HCT116 (cell line): ENCODE results near the gene TRAK1. TPM values are rescaled to one million over a fixed set of nuclear protein-coding genes. Genes with fewer than 3 reads are reported as not detected.

Source experiments
- ATAC-seq: fragments of 200-7000 bp; cut with Tn5 transposase; 2 replicates; pipeline ENCODE4 v1.9.1; 2020; ENCODE audit warnings: mild to moderate bottlenecking, moderate library complexity
- BruUV-seq: library from RNA; stranded (reverse); fragments of 400-500 nt; replicated peaks from 2 replicates; lab custom pipeline; 2021; lab: Mats Ljungman, UMichigan
- CTCF ChIA-PET: fragments of 300-600 bp; sonication (Branson Sonifier 250); formaldehyde crosslinking; loops from one replicate; lab custom pipeline; 2021; ENCODE audit warnings: antibody characterized with exemption; lab: Charles Lee
- POLR2A ChIA-PET: fragments of 300-600, 350-600 bp; sonication (Branson Sonifier 250); formaldehyde crosslinking; loops from one replicate; lab custom pipeline; 2021; ENCODE audit warnings: antibody characterized with exemption; lab: Charles Lee
- RAD21 ChIA-PET, 2 experiments: fragments of 300-600 bp; sonication (Branson Sonifier 250); formaldehyde crosslinking; loops; one replicate each; lab custom pipeline; 2023; ENCODE audit warnings: low total read pairs in 2 of 2; ENCODE audit not compliant: uncharacterized antibody in 2 of 2, unreplicated experiment in 2 of 2, low non-redundant PET in 1 of 2; lab: Charles Lee
- DNase-seq: peaks from one replicate; pipeline ENCODE4 v3.0.0-alpha.2; 2010; ENCODE audit warnings: low read depth, low spot score
- H2AFZ ChIP-seq: fragments of 200-600 bp; shearing (Covaris generic), sonication (generic); 2 replicates; pipeline ENCODE4 v1.6.1; 2017; ENCODE audit warnings: low read depth, mixed run types, mixed read lengths, antibody characterized with exemption, low read length; ENCODE audit not compliant: poor library complexity, severe bottlenecking
- H3K27ac ChIP-seq: 2 replicates; pipeline ENCODE4 v1.5.1; 2012; ENCODE audit warnings: low read depth, low read length
- H3K27me3 ChIP-seq: fragments of 200-600 bp; sonication (generic); 2 replicates; pipeline ENCODE4 v1.6.1; 2016; ENCODE audit warnings: mixed run types, low read length, mixed read lengths; ENCODE audit not compliant: insufficient read depth
- H3K36me3 ChIP-seq, 2 experiments: fragments of 200-500 bp in 1 of 2; fragments of 200-600 bp in 1 of 2; sonication (Bioruptor generic) in 1 of 2; sonication (generic) in 1 of 2; 2 replicates each; pipeline versions ENCODE4 v1.5.1 to v1.6.1; 2014 to 2016; ENCODE audit warnings: low read length in 2 of 2, inconsistent platforms in 1 of 2, mixed read lengths in 1 of 2, mixed run types in 1 of 2; ENCODE audit not compliant: insufficient read depth in 2 of 2, control insufficient read depth in 1 of 2
- H3K4me1 ChIP-seq, 2 experiments: fragments of 200-600 bp in 1 of 2; sonication (generic) in 1 of 2; 2 replicates each; pipeline versions ENCODE4 v1.5.1 to v1.6.1; 2012 to 2017; ENCODE audit warnings: low read length in 2 of 2, inconsistent platforms in 1 of 2, mild to moderate bottlenecking in 1 of 2, mixed read lengths in 1 of 2, mixed run types in 1 of 2, moderate library complexity in 1 of 2; ENCODE audit not compliant: insufficient read depth in 2 of 2, control insufficient read depth in 1 of 2
- H3K4me2 ChIP-seq: fragments of 200-600 bp; sonication (generic); 2 replicates; pipeline ENCODE4 v1.6.1; 2017; ENCODE audit warnings: mixed run types, low read length, mixed read lengths
- H3K4me3 ChIP-seq, 2 experiments: fragments of 200-600 bp in 1 of 2; sonication (generic) in 1 of 2; replicated peaks in 1 of 2; 2 replicates each; pipeline ENCODE4 v1.5.1; 2011 to 2016; ENCODE audit warnings: low read length in 2 of 2, control low read depth in 1 of 2, low read depth in 1 of 2, mild to moderate bottlenecking in 1 of 2, mixed read lengths in 1 of 2, mixed run types in 1 of 2
- H3K79me2 ChIP-seq: fragments of 200-600 bp; sonication (generic); 2 replicates; pipeline ENCODE4 v1.6.1; 2017; ENCODE audit warnings: mild to moderate bottlenecking, mixed run types, low read length, moderate library complexity, mixed read lengths; ENCODE audit not compliant: insufficient read depth
- H3K9ac ChIP-seq: fragments of 200-600 bp; sonication (generic); 2 replicates; pipeline ENCODE4 v1.6.1; 2016; ENCODE audit warnings: low read length, mixed read lengths
- H3K9me2 ChIP-seq: fragments of 200-600 bp; sonication (generic), shearing (Covaris generic); 2 replicates; pipeline ENCODE4 v1.6.1; 2017; ENCODE audit warnings: mixed run types, mild to moderate bottlenecking, moderate library complexity; ENCODE audit not compliant: insufficient read depth
- H3K9me3 ChIP-seq, 2 experiments: fragments of 200-500 bp in 1 of 2; fragments of 200-600 bp in 1 of 2; sonication (Bioruptor generic) in 1 of 2; sonication (generic) in 1 of 2; 2 replicates each; pipeline ENCODE4 v1.6.1; 2014 to 2017; ENCODE audit warnings: low read length in 2 of 2, mixed read lengths in 2 of 2, inconsistent platforms in 1 of 2, low read depth in 1 of 2, mild to moderate bottlenecking in 1 of 2, mixed run types in 1 of 2, moderate library complexity in 1 of 2; ENCODE audit not compliant: control insufficient read depth in 1 of 2, insufficient read depth in 1 of 2
- H4K20me1 ChIP-seq: fragments of 200-600 bp; sonication (generic), shearing (Covaris generic); 2 replicates; pipeline ENCODE4 v1.6.1; 2017; ENCODE audit warnings: mixed run types, mild to moderate bottlenecking, moderate library complexity; ENCODE audit not compliant: insufficient read depth
- ATF3 ChIP-seq: IDR thresholded peaks from 2 replicates; pipeline ENCODE4 v1.6.1; 2012
- CEBPB ChIP-seq: IDR thresholded peaks from 2 replicates; pipeline ENCODE4 v1.6.1; 2012; ENCODE audit warnings: low read depth
- EGR1 ChIP-seq: IDR thresholded peaks from 2 replicates; pipeline ENCODE4 v1.6.1; 2012; ENCODE audit warnings: low read depth
- ELF1 ChIP-seq: IDR thresholded peaks from 2 replicates; pipeline ENCODE4 v1.6.1; 2012; ENCODE audit warnings: low read depth, borderline replicate concordance
- EZH2 ChIP-seq: fragments of 200-600 bp; sonication (generic); IDR thresholded peaks from 2 replicates; pipeline ENCODE4 v1.6.1; 2017; ENCODE audit warnings: antibody characterized with exemption, mixed run types
- EZH2phosphoT487 ChIP-seq: fragments of 200-600 bp; IDR thresholded peaks from 2 replicates; pipeline ENCODE4 v1.6.1; 2018; ENCODE audit warnings: antibody characterized with exemption, borderline replicate concordance
- MAX ChIP-seq: IDR thresholded peaks from 2 replicates; pipeline ENCODE4 v1.6.1; 2012
- POLR2AphosphoS5 ChIP-seq: IDR thresholded peaks from 2 replicates; pipeline ENCODE4 v1.6.1; 2011; ENCODE audit warnings: mild to moderate bottlenecking, low read depth, low read length, moderate library complexity
- RAD21 ChIP-seq: IDR thresholded peaks from 2 replicates; pipeline ENCODE4 v1.6.1; 2012; ENCODE audit warnings: low read depth, mild to moderate bottlenecking
- SIN3A ChIP-seq: IDR thresholded peaks from 2 replicates; pipeline ENCODE4 v1.6.1; 2012; ENCODE audit warnings: low read depth
- SP1 ChIP-seq: IDR thresholded peaks from 2 replicates; pipeline ENCODE4 v1.6.1; 2012; ENCODE audit warnings: low read depth
- SRF ChIP-seq: IDR thresholded peaks from 2 replicates; pipeline ENCODE4 v1.6.1; 2012; ENCODE audit warnings: low read depth
- TCF7L2 ChIP-seq: IDR thresholded peaks from 2 replicates; pipeline ENCODE4 v1.7.0; 2011; ENCODE audit warnings: borderline replicate concordance, inconsistent platforms; ENCODE audit not compliant: insufficient read depth, insufficient read length; ENCODE audit errors: extremely low read depth
- YY1 ChIP-seq: IDR thresholded peaks from 2 replicates; pipeline ENCODE4 v1.6.1; 2011; ENCODE audit warnings: low read length, low read depth, moderate library complexity, mild to moderate bottlenecking; ENCODE audit not compliant: insufficient replicate concordance; ENCODE audit errors: extremely low read depth
- ZFX ChIP-seq: fragments of 450-650 bp; IDR thresholded peaks from 2 replicates; pipeline ENCODE4 v1.6.1; 2017
- ZNF274 ChIP-seq: fragments of 200-500 bp; sonication (Bioruptor generic); IDR thresholded peaks from 2 replicates; pipeline ENCODE4 v1.6.1; 2014; ENCODE audit warnings: mild to moderate bottlenecking, low read depth, low read length, inconsistent platforms
- intact Hi-C: fragments of 100-400 bp; cut with micrococcal nuclease; formaldehyde crosslinking; loops from 2 replicates; pipeline ENCODE4 v1.10.0; 2022
- total RNA-seq: library from RNA; stranded (reverse); gene quantifications from one replicate; pipeline ENCODE4 v1.2.1, GENCODE V29; 2021; ENCODE audit not compliant: unreplicated experiment
- TF ChIP-seq, protein P1 (sequence below), 3 experiments: fragments of 200-600 bp in 1 of 3; sonication (generic) in 1 of 3; IDR thresholded peaks in 2 of 3; conservative IDR thresholded peaks in 1 of 3; 2 replicates each; pipeline ENCODE4 v1.5.1; 2012 to 2017; ENCODE audit warnings: low read depth in 2 of 3, low read length in 2 of 3, antibody characterized with exemption in 1 of 3, borderline replicate concordance in 1 of 3, control low read depth in 1 of 3, mild to moderate bottlenecking in 1 of 3, mixed read lengths in 1 of 3, mixed run types in 1 of 3, moderate library complexity in 1 of 3; ENCODE audit not compliant: insufficient read depth in 1 of 3

TRAK1 gene
- total RNA-seq, 1 experiment from 2014 or later = 25.9 TPM

DNA sequence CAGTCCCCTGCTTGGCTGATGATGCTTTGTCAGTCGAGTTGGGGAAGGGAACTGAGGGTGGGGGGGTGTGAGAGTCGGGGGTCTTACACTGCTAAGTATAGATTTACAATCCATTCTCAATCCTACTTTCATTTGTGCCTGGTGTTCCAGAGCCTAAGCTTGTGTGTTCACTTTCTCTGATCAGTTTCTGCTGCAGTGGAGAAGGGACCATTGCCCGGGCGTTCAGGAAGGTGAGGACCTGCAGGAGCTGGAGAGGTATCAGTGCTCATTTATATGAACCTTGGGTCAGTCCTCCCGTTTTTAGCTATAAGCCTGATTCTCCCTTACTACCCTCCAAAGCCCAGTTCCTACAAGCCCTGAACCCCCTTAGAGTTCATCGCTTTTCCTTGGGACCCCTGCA, 41.0 kb upstream of the TRAK1 start (continued):
- TF ChIP-seq SIN3A = no peak

DNA sequence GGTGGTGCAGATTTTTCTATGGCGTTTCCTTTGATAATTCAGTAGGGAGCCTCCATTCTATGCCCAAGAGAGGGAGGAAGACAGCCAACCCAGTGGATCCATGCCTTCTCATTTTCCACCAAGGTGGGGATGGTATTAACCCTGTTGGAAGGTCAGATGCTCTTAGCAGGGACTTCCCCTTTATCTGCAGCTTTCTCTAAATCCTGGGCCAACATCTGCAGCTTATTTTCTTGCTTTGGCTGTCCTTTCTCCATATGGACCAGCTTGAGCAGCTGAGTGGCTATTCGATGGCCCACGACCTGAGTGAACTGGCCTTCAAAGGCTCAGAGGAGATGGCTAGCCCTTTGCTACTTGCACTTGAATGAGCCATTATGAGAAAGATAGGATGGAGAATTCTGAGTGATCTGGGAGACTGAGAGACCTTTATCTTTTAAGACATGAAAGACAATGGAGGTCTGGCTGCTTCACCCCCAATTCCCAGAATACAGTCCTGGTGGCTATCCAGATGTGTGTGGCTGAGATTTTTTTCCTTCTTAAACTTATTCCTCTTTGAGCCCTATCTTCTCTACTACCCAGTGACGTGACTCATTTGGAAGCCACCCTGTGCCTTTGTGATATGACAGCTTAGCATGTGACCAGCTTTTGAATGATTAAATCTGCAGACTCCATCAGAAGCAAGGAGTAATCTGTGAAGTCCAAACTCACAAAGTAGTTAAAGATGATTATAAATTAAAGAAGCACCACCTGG, 39.6 kb upstream of the TRAK1 start:
- peaks cover 82% of the 10 kb centered on the region for H3K79me2 ChIP-seq

DNA sequence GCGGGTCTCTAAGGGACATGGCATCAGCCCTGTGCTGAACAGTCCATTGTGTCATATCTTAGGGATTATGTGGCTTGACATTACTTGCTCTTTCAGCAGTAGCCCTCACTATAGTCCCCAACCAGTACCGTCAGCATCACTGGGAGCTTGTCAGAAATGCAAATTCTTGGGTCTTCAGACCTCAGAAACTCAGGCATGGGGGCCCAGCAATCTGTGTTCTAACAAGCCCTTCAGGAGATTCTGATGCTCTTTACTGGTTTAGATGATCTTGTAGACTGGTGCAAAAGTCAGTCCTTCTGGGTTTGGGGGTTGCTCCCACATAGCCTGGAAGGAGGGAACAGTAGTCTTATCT, 39.0 kb upstream of the TRAK1 start:
- intact Hi-C loops = no loop called here
- ATAC-seq (no peak), DNase-seq (no peak)
- Histone ChIP-seq H3K9me3 (no peaks in the 10 kb centered on the region), H3K9me2 (no peaks in the 10 kb centered on the region), H3K79me2 (peaks cover 82% of the 10 kb centered on the region), H3K27me3 (no peaks in the 10 kb centered on the region), H3K4me2 (no peak overlapping the region), H3K9ac (no peak overlapping the region), H4K20me1 (no peaks in the 10 kb centered on the region), H3K36me3 (no peaks in the 10 kb centered on the region), H2AFZ (no peak overlapping the region), H3K4me1 (peaks cover 0 to 12% of the 10 kb centered on the region in 2 experiments; a peak in 1 of 4 replicates), H3K4me3 (no peak overlapping the region), H3K27ac (no peak overlapping the region)
- ChIA-PET POLR2A (no interaction called here), CTCF (interaction anchor here (0.6 kb wide), 1 partner anchor 26 kb away, joined by 3 read pairs; no protein-coding TSS in a partner anchor), RAD21 (no interaction called here)
- BruUV-seq = no TSS peak
- no peak for TF ChIP-seq ATF3
- TF ChIP-seq ZFX = no peak
- no peak for TF ChIP-seq SIN3A
- TF ChIP-seq ZNF274 = no peak
- no peak for TF ChIP-seq CEBPB
- TF ChIP-seq RAD21 = no peak
- TF ChIP-seq EZH2phosphoT487 = no peak
- TF ChIP-seq, protein P1, sequence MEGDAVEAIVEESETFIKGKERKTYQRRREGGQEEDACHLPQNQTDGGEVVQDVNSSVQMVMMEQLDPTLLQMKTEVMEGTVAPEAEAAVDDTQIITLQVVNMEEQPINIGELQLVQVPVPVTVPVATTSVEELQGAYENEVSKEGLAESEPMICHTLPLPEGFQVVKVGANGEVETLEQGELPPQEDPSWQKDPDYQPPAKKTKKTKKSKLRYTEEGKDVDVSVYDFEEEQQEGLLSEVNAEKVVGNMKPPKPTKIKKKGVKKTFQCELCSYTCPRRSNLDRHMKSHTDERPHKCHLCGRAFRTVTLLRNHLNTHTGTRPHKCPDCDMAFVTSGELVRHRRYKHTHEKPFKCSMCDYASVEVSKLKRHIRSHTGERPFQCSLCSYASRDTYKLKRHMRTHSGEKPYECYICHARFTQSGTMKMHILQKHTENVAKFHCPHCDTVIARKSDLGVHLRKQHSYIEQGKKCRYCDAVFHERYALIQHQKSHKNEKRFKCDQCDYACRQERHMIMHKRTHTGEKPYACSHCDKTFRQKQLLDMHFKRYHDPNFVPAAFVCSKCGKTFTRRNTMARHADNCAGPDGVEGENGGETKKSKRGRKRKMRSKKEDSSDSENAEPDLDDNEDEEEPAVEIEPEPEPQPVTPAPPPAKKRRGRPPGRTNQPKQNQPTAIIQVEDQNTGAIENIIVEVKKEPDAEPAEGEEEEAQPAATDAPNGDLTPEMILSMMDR (IDR thresholded peaks at IDR 0.05 in 2 of 3, conservative IDR thresholded peaks at IDR 0.05 in 1 of 3; ENCODE audit: borderline replicate concordance in 1 of 3, insufficient read depth in 1 of 3, low read depth in 2 of 3, low read length in 2 of 3) = no peak
- TF ChIP-seq EZH2 = no peak
- TF ChIP-seq MAX = no peak

More for the DNA sequence above, 39.6 kb upstream of the TRAK1 start:
- Histone ChIP-seq H2AFZ (no peak overlapping the region), H3K4me2 (no peak overlapping the region), H3K27me3 (no peaks in the 10 kb centered on the region), H3K4me1 (peaks cover 0 to 12% of the 10 kb centered on the region in 2 experiments; a peak in 1 of 4 replicates), H4K20me1 (no peaks in the 10 kb centered on the region), H3K9ac (no peak overlapping the region), H3K4me3 (no peak overlapping the region), H3K9me3 (no peaks in the 10 kb centered on the region), H3K27ac (no peak overlapping the region), H3K36me3 (no peaks in the 10 kb centered on the region), H3K9me2 (no peaks in the 10 kb centered on the region)
- CTCF ChIA-PET = interaction anchor here (0.6 kb wide), 1 partner anchor 27 kb away, joined by 3 read pairs; no protein-coding TSS in a partner anchor
- POLR2A ChIA-PET = no interaction called here
- TF ChIP-seq CEBPB = no peak
- no peak for TF ChIP-seq EGR1
- no peak for TF ChIP-seq YY1
- no peak for TF ChIP-seq SIN3A
- TF ChIP-seq ZFX = no peak
- no peak for TF ChIP-seq TCF7L2
- TF ChIP-seq ELF1 = no peak
- no peak for TF ChIP-seq SP1
- TF ChIP-seq RAD21 = no peak
- no peak for TF ChIP-seq SRF
- TF ChIP-seq ZNF274 = no peak
- TF ChIP-seq POLR2AphosphoS5 = no peak
- intact Hi-C loops = no loop called here
- DNase-seq (no peak), ATAC-seq (no peak)
- no TSS peak for BruUV-seq
- RAD21 ChIA-PET = no interaction called here
